ENCODE results near the gene EFTUD2. TPM values are rescaled to one million over a fixed set of nuclear protein-coding genes. Genes with fewer than 3 reads are reported as not detected.

Gene EFTUD2
- total and polyA plus RNA-seq, 2 of the 8 experiments (the other 6 are each of a cell fraction or from before 2014, with no cell fraction given): 118 to 195 TPM

GRCh38 chr17:44918006-44918405 lies 18.8 kb upstream of the EFTUD2 start:
- CTCF ChIA-PET (ENCODE audit: partially characterized antibody): interaction anchor here (0.7 to 13.0 kb wide), 15 partner anchors 9 to 181 kb away, joined by 3 to 243 read pairs (median 5); a partner anchor contains a TSS
- no peak for FAIRE-seq

More at GRCh38 chr17:44918006-44918405, 18.8 kb upstream of the EFTUD2 start:
- no peaks in the 10 kb centered on the region for H3K9me3 ChIP-seq (ENCODE audit: insufficient read depth in 2 of 2, low read depth in 1 of 2, low read length in 1 of 2)
- no peaks in the 10 kb centered on the region for H4K20me1 ChIP-seq (replicated peaks in 1 of 2; ENCODE audit: control insufficient read depth in 1 of 2, insufficient read depth in 2 of 2, low read length in 2 of 2)
- 89% methylated on average over 2 of the region's 2 CpGs; no CpG with 5 or more reads in 1 of the 2 experiments for WGBS, 2 experiments (ENCODE audit: extremely low coverage in 1 of 2, insufficient coverage in 1 of 2, insufficient read length in 1 of 2, insufficient replicate concordance in 2 of 2, low coverage in 1 of 2, low lambda C conversion rate in 2 of 2, missing lambda C conversion rate in 1 of 2)
- no peak overlapping the region for H4K91ac ChIP-seq (replicated peaks; ENCODE audit: insufficient read length, low read length)
- 0 out of 2 replicates have a peak overlapping the region, but pooled peaks have one; percentile 27 for H2BK12ac ChIP-seq (ENCODE audit: low read depth, low read length)
- no peaks in the 10 kb centered on the region for H3K79me2 ChIP-seq (ENCODE audit: control insufficient read depth in 1 of 2, insufficient read depth in 2 of 2, low read length in 2 of 2)
- no peak overlapping the region for H3K18ac ChIP-seq (ENCODE audit: extremely low read depth, low read length)
- H3K27me3 ChIP-seq (replicated peaks in 1 of 4; ENCODE audit: control insufficient read depth in 3 of 4, extremely low read depth in 1 of 4, insufficient read depth in 3 of 4, low read length in 3 of 4): peaks cover 0 to 3% (median 1%) of the 10 kb centered on the region in 4 experiments; a peak in 4 of 7 replicates
- TF ChIP-seq ZNF274 (IDR thresholded peaks at IDR 0.05; ENCODE audit: borderline replicate concordance, extremely low read depth, low read length) (no peak), MAX (IDR thresholded peaks at IDR 0.05) (no peak), BCL11A (IDR thresholded peaks at IDR 0.05; ENCODE audit: low read depth in 2 of 2, low read length in 2 of 2) (no peak), TCF12 (IDR thresholded peaks at IDR 0.05; ENCODE audit: low read depth, low read length) (no peak)
- no peaks in the 10 kb centered on the region for H3K79me1 ChIP-seq (ENCODE audit: low read depth, low read length)
- H3K4me1 ChIP-seq (replicated peaks in 1 of 4; ENCODE audit: control insufficient read depth in 3 of 4, insufficient read depth in 4 of 4, low read length in 3 of 4): peaks cover 6 to 15% (median 9%) of the 10 kb centered on the region in 4 experiments
- H4K8ac ChIP-seq (ENCODE audit: extremely low read depth, insufficient read depth, low read length): no peak overlapping the region
- H3K4ac ChIP-seq (replicated peaks; ENCODE audit: insufficient read length, low read depth, low read length): no peak overlapping the region
- no peak overlapping the region for H2BK5ac ChIP-seq (ENCODE audit: low read depth, low read length)
- no peak overlapping the region for H3K14ac ChIP-seq (ENCODE audit: insufficient read length)
- POLR2A ChIA-PET (ENCODE audit: partially characterized antibody): interaction anchor here (1.6 to 1.7 kb wide), 3 partner anchors 13 to 231 kb away, joined by 4 to 8 read pairs (median 4); partner anchors contain the start of genes EFTUD2 and HEXIM1
- H2AK5ac ChIP-seq (ENCODE audit: low read depth, low read length): no peak overlapping the region
- H2AFZ ChIP-seq (ENCODE audit: low read length): no peak overlapping the region
- H3K56ac ChIP-seq (replicated peaks; ENCODE audit: insufficient read length, low read depth, low read length): no peak overlapping the region
- H2BK15ac ChIP-seq (ENCODE audit: low read length): no peak overlapping the region
- no peak overlapping the region for H3K23ac ChIP-seq (ENCODE audit: insufficient read length)
- DNase-seq (ENCODE audit: low read depth in 1 of 2, low spot score in 2 of 2): no peak
- no peak overlapping the region for H2BK20ac ChIP-seq (ENCODE audit: low read length)
- no peak overlapping the region for H3K9ac ChIP-seq (replicated peaks in 1 of 4; ENCODE audit: extremely low read depth in 1 of 4, low read depth in 3 of 4, low read length in 3 of 4)
- H3K36me3 ChIP-seq (ENCODE audit: control insufficient read depth in 2 of 4, insufficient read depth in 4 of 4, low read length in 3 of 4): no peaks in the 10 kb centered on the region
- no peak overlapping the region for H2BK120ac ChIP-seq (replicated peaks; ENCODE audit: low read depth, low read length)
- H3K4me2 ChIP-seq (ENCODE audit: insufficient read depth in 1 of 2, low read depth in 2 of 2, low read length in 2 of 2): no peak overlapping the region
- H3K27ac ChIP-seq (ENCODE audit: low read depth, low read length): no peak overlapping the region
- H3K23me2 ChIP-seq (ENCODE audit: low read depth, low read length): no peaks in the 10 kb centered on the region; the same call in 1 of the 2 replicates
- H3K4me3 ChIP-seq (ENCODE audit: extremely low read depth in 1 of 4, insufficient read depth in 2 of 4, low read depth in 3 of 4, low read length in 4 of 4): no peak overlapping the region
- H4K5ac ChIP-seq (ENCODE audit: insufficient read length, low read depth, low read length): no peak overlapping the region
